Activated T-cell treated with anti-CD3 and anti-CD28 coated beads, Interleukin-2, amount 50 U/mL, for 4 hours (primary cell): ENCODE results near the gene SHANK1. TPM values are rescaled to one million over a fixed set of nuclear protein-coding genes. Genes with fewer than 3 reads are reported as not detected.
"Not testable (repeated sequence)": the region's sequence is repeated elsewhere in the genome, so short reads cannot be mapped to it uniquely, and the experiment has no call there.

Experiments used
- ATAC-seq, 2 donors: fragments of 200-7000 bp; cut with Tn5 transposase; one replicate each; pipeline ENCODE4 v1.10.0; 2021
- DNase-seq: peaks from one replicate; pipeline ENCODE4 v3.0.0-alpha.2; 2020
- H3K27me3 Mint-ChIP-seq: one replicate; pipeline ENCODE4 v1.8.0; 2021; ENCODE audit warnings: low read depth, mixed read lengths
- H3K36me3 Mint-ChIP-seq: one replicate; pipeline ENCODE4 v1.8.0; 2022; ENCODE audit warnings: mixed read lengths; ENCODE audit not compliant: insufficient read depth
- H3K4me1 Mint-ChIP-seq: one replicate; pipeline ENCODE4 v1.8.0; 2021; ENCODE audit warnings: low read depth, mixed read lengths
- H3K4me3 Mint-ChIP-seq: one replicate; pipeline ENCODE4 v1.8.0; 2021; ENCODE audit warnings: mild to moderate bottlenecking, moderate library complexity, mixed read lengths
- H3K9me3 Mint-ChIP-seq: one replicate; pipeline ENCODE4 v1.8.0; 2021; ENCODE audit warnings: mixed read lengths
- total RNA-seq, 3 donors: library from RNA; stranded (reverse); gene quantifications; one replicate each; pipeline ENCODE4 v1.2.1, GENCODE V29; 2021

The SHANK1 gene
- total RNA-seq, 3 donors from 2014 or later = 0.03 TPM; not detected in 2

GRCh38 chr19:50620394-50620906, 99.2 kb downstream of the SHANK1 start:
- ATAC-seq, H3K27me3 Mint-ChIP-seq, H3K36me3 Mint-ChIP-seq, H3K4me1 Mint-ChIP-seq, DNase-seq, H3K4me3 Mint-ChIP-seq, H3K9me3 Mint-ChIP-seq: not testable (repeated sequence)

DNA sequence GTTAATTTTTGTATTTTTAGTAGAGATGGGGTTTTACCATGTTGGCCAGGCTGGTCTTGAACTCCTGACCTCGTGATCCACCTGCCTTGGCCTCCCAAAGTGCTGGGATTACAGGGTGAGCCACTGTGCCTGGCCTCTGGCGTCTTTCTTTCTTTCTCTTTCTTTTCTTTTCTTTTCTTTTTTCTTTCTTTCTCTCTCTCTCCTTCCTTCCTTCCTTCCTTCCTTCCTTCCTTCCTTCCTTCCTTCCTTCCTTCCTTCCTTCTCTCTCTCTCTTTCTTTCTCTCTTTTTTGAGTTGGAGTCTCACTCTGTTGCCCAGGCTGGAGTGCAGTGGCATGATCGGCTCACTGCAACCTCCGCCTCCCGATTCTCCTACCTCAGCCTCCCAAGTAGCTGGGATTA, 100.4 kb downstream of the SHANK1 start:
- not testable (repeated sequence) for H3K36me3 Mint-ChIP-seq, H3K4me3 Mint-ChIP-seq, H3K4me1 Mint-ChIP-seq, H3K9me3 Mint-ChIP-seq, DNase-seq, ATAC-seq
- H3K27me3 Mint-ChIP-seq = peaks cover 11% of the 10 kb centered on the region

DNA sequence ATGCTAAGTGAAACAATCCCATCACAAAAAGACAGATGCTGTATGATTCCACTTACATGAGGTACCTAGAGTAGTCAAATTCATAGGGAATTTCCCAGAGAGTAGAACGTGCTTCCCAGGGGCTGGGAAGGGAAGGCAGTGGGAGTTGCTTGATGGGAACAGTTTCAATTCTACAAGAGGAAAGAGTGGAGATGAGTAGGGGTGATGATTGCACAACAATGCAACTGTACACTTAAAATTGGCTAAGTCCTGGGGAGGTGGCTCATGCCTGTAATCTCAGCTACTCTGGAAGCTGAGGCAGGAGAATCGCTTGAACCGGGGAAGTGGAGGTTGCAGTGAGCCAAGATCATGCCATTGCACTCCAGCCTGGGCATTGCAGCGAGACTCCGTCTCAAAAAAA, 101.2 kb downstream of the SHANK1 start:
- DNase-seq, H3K36me3 Mint-ChIP-seq, H3K4me3 Mint-ChIP-seq, H3K4me1 Mint-ChIP-seq, ATAC-seq, H3K9me3 Mint-ChIP-seq: not testable (repeated sequence)
- peaks cover 11% of the 10 kb centered on the region for H3K27me3 Mint-ChIP-seq

GRCh38 chr19:50612504-50613404, 106.8 kb downstream of the SHANK1 start:
- ATAC-seq, H3K9me3 Mint-ChIP-seq, H3K4me3 Mint-ChIP-seq, H3K36me3 Mint-ChIP-seq, DNase-seq, H3K4me1 Mint-ChIP-seq: not testable (repeated sequence)
- peaks cover 19% of the 10 kb centered on the region for H3K27me3 Mint-ChIP-seq

Other genes with a start within 250 kb of the SHANK1 start
- gene EMC10, start 243.3 kb downstream of the SHANK1 start, total RNA-seq = 100 to 1,000 TPM; 111 to 122 (median 117) TPM
- under 1 TPM; 0.26 to 0.84 (median 0.66) TPM for gene GARIN5A, start 243.0 kb downstream of the SHANK1 start, total RNA-seq
- gene JOSD2, start 208.6 kb downstream of the SHANK1 start, total RNA-seq = 10 to 100 TPM; 51.7 to 59.4 (median 55.6) TPM
- gene ASPDH, start 205.9 kb downstream of the SHANK1 start, total RNA-seq = not detected
- not detected for gene LRRC4B, start 151.4 kb downstream of the SHANK1 start, total RNA-seq
- 1 to 10 TPM in 1 of 3 donors, under 1 TPM in 2; 0.35 to 1.2 (median 0.66) TPM for gene SYT3, start 79.9 kb downstream of the SHANK1 start, total RNA-seq
- gene C19orf81, start 70.4 kb downstream of the SHANK1 start, total RNA-seq = under 1 TPM in 1 of 3 donors, not detected in 2; 0.95 TPM
- gene CLEC11A, start 3.6 kb upstream of the SHANK1 start, total RNA-seq = 1 to 10 TPM in 2 of 3 donors, under 1 TPM in 1; 0.52 to 1.4 (median 1.4) TPM
- not detected for gene GPR32, start 50.7 kb upstream of the SHANK1 start, total RNA-seq
- not detected for gene ACP4, start 70.6 kb upstream of the SHANK1 start, total RNA-seq
- 1 to 10 TPM in 1 of 3 donors, under 1 TPM in 2; 0.58 to 1.1 (median 0.71) TPM for gene KLK1, start 104.0 kb upstream of the SHANK1 start, total RNA-seq
- gene KLK15, start 113.8 kb upstream of the SHANK1 start, total RNA-seq = not detected
- not detected for gene KLK3, start 135.1 kb upstream of the SHANK1 start, total RNA-seq
- not detected for gene KLK2, start 153.6 kb upstream of the SHANK1 start, total RNA-seq
- not detected for gene KLK4, start 191.6 kb upstream of the SHANK1 start, total RNA-seq
- not detected for gene KLK5, start 233.2 kb upstream of the SHANK1 start, total RNA-seq
- gene KLK6, start 249.8 kb upstream of the SHANK1 start, total RNA-seq = not detected